Neuronal stem cell (in vitro differentiated cells): ENCODE data around the gene C1orf141.
"Not testable (repeated sequence)": the region's sequence is repeated elsewhere in the genome, so short reads cannot be mapped to it uniquely, and the experiment has no call there.

ENCODE experiments used
- DNase-seq: peaks from one replicate; pipeline ENCODE4 v3.0.0-alpha.2; 2013; ENCODE audit warnings: low spot score
- H2AFZ ChIP-seq: one replicate; pipeline ENCODE4 v1.6.1; 2013; ENCODE audit warnings: mild to moderate bottlenecking, low read length, inconsistent platforms
- H2AK5ac ChIP-seq: 2 replicates; pipeline ENCODE4 v1.6.1; 2013; ENCODE audit warnings: low read depth, mild to moderate bottlenecking, inconsistent platforms, low read length, moderate library complexity, mixed read lengths
- H2BK120ac ChIP-seq: 2 replicates; pipeline ENCODE4 v1.6.1; 2013; ENCODE audit warnings: low read depth, mild to moderate bottlenecking, inconsistent platforms, low read length, moderate library complexity, mixed read lengths
- H2BK12ac ChIP-seq: one replicate; pipeline ENCODE4 v1.6.1; 2013; ENCODE audit warnings: low read length, inconsistent platforms
- H2BK15ac ChIP-seq: 2 replicates; pipeline ENCODE4 v1.6.1; 2013; ENCODE audit warnings: mild to moderate bottlenecking, low read length, inconsistent platforms, mixed read lengths
- H2BK5ac ChIP-seq: one replicate; pipeline ENCODE4 v1.6.1; 2013; ENCODE audit warnings: inconsistent platforms, mild to moderate bottlenecking, low read length, moderate library complexity
- H3K14ac ChIP-seq: one replicate; pipeline ENCODE4 v1.6.1; 2013; ENCODE audit warnings: low read length, inconsistent platforms
- H3K18ac ChIP-seq: 2 replicates; pipeline ENCODE4 v1.6.1; 2013; ENCODE audit warnings: low read length, inconsistent platforms
- H3K23ac ChIP-seq: 2 replicates; pipeline ENCODE4 v1.6.1; 2013; ENCODE audit warnings: low read depth, mild to moderate bottlenecking, mixed read lengths, low read length, inconsistent platforms; ENCODE audit not compliant: poor library complexity
- H3K27ac ChIP-seq: replicated peaks from 3 replicates; pipeline ENCODE4 v1.5.1; 2013; ENCODE audit warnings: low read length, inconsistent platforms
- H3K27me3 ChIP-seq, 3 experiments: 2 replicates each; pipeline ENCODE4 v1.6.1; 2013; ENCODE audit warnings: low read length in 3 of 3, mild to moderate bottlenecking in 2 of 3, inconsistent platforms in 1 of 3, low read depth in 1 of 3, mixed read lengths in 1 of 3, moderate library complexity in 1 of 3; ENCODE audit not compliant: control insufficient read depth in 3 of 3, insufficient read depth in 3 of 3
- H3K36me3 ChIP-seq, 2 donors: replicated peaks in 1 of 2; 2 replicates each; pipeline ENCODE4 v1.6.1; 2013; ENCODE audit warnings: low read length in 2 of 2; ENCODE audit not compliant: control insufficient read depth in 2 of 2, insufficient read depth in 2 of 2
- H3K4ac ChIP-seq: 2 replicates; pipeline ENCODE4 v1.6.1; 2013; ENCODE audit warnings: inconsistent platforms, mild to moderate bottlenecking, low read length, moderate library complexity
- H3K4me1 ChIP-seq, 2 donors: 1 replicate in 1 of 2; 2 replicates in 1 of 2; pipeline ENCODE4 v1.6.1; 2013; ENCODE audit warnings: low read length in 2 of 2, low read depth in 1 of 2; ENCODE audit not compliant: control insufficient read depth in 2 of 2, insufficient read depth in 1 of 2
- H3K4me2 ChIP-seq: one replicate; pipeline ENCODE4 v1.6.1; 2013; ENCODE audit warnings: mild to moderate bottlenecking, low read length, inconsistent platforms; ENCODE audit not compliant: insufficient read depth, poor library complexity, severe bottlenecking
- H3K4me3 ChIP-seq, 2 donors: 2 replicates each; pipeline ENCODE4 v1.5.1; 2013; ENCODE audit warnings: low read length in 2 of 2, mild to moderate bottlenecking in 2 of 2, inconsistent platforms in 1 of 2, moderate library complexity in 1 of 2
- H3K79me1 ChIP-seq: one replicate; pipeline ENCODE4 v1.6.1; 2013; ENCODE audit warnings: low read depth, mild to moderate bottlenecking, inconsistent platforms, low read length, moderate library complexity
- H3K9ac ChIP-seq: one replicate; pipeline ENCODE4 v1.6.1; 2013; ENCODE audit warnings: mild to moderate bottlenecking, low read depth, low read length, inconsistent platforms; ENCODE audit not compliant: poor library complexity
- H3K9me3 ChIP-seq, 2 donors: replicated peaks in 1 of 2; 2 replicates each; pipeline versions ENCODE3 to v1.6.1; 2013; ENCODE audit warnings: low read length in 2 of 2, mild to moderate bottlenecking in 2 of 2, inconsistent platforms in 1 of 2, low read depth in 1 of 2, mixed read lengths in 1 of 2, moderate library complexity in 1 of 2; ENCODE audit not compliant: control insufficient read depth in 2 of 2, insufficient read depth in 1 of 2
- H4K8ac ChIP-seq: one replicate; pipeline ENCODE4 v1.6.1; 2013; ENCODE audit warnings: low read depth, mild to moderate bottlenecking, inconsistent platforms, low read length, moderate library complexity
- H4K91ac ChIP-seq: one replicate; pipeline ENCODE4 v1.6.1; 2013; ENCODE audit warnings: low read length, low read depth, mild to moderate bottlenecking, inconsistent platforms; ENCODE audit not compliant: poor library complexity
- WGBS, 2 donors: extraction: QIAGEN DNeasy Blood & Tissue Kit; methylation state at CpG; one replicate each; pipeline ENCODE4 v1.1.7; 2013; ENCODE audit warnings: missing lambda C conversion rate in 2 of 2, mixed read lengths in 1 of 2; ENCODE audit not compliant: insufficient read length in 2 of 2, insufficient replicate concordance in 1 of 2; ENCODE audit errors: extremely low coverage in 2 of 2; 5-methylcytosine and 5-hydroxymethylcytosine counted together

Gene C1orf141

DNA sequence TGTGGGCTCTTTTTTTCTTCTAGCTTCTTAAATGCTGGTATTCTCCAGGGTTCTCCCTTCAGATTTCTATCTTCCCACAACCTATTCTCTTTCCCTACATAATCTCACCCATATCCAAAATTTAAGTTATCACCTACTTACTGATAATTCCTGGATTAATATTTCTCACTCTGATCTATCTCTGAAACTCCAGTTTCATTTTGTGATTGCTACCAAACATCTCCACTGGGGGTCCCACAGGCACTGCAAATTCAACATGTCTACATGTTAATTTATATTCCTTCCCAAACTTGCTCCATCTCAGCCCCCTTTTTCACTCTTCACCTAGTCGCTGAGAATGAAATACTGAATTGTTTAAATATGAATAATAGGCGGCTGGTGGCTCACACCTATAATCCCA lies 9.9 kb upstream of the C1orf141 start:
- no peak overlapping the region for H3K23ac ChIP-seq
- WGBS, 2 donors: no CpG with 5 or more reads among the region's 2 CpGs
- H2AFZ ChIP-seq: no peak overlapping the region
- no peaks in the 10 kb centered on the region for H3K36me3 ChIP-seq
- H3K9me3 ChIP-seq: no peaks in the 10 kb centered on the region
- H3K4me1 ChIP-seq: no peaks in the 10 kb centered on the region
- H4K91ac ChIP-seq: no peak overlapping the region
- H3K9ac ChIP-seq: no peak overlapping the region
- no peak overlapping the region for H3K27ac ChIP-seq
- no peak overlapping the region for H4K8ac ChIP-seq
- H2BK15ac ChIP-seq: no peak overlapping the region
- no peak overlapping the region for H3K4me3 ChIP-seq
- H3K27me3 ChIP-seq: no peaks in the 10 kb centered on the region
- H3K4me2 ChIP-seq: no peak overlapping the region
- H2AK5ac ChIP-seq: no peak overlapping the region
- DNase-seq: no peak
- H3K4ac ChIP-seq: no peak overlapping the region
- no peak overlapping the region for H2BK120ac ChIP-seq
- no peaks in the 10 kb centered on the region for H3K79me1 ChIP-seq
- no peak overlapping the region for H3K18ac ChIP-seq
- H3K14ac ChIP-seq: no peak overlapping the region
- no peak overlapping the region for H2BK5ac ChIP-seq
- H2BK12ac ChIP-seq: no peak overlapping the region

- Histone ChIP-seq H3K27me3 (no peaks in the 10 kb centered on the region), H2BK12ac (no peak overlapping the region), H3K18ac (no peak overlapping the region), H4K8ac (no peak overlapping the region), H3K36me3 (no peaks in the 10 kb centered on the region), H4K91ac (no peak overlapping the region), H2BK15ac (no peak overlapping the region), H3K14ac (no peak overlapping the region), H3K4me2 (no peak overlapping the region), H2BK120ac (no peak overlapping the region), H3K79me1 (no peaks in the 10 kb centered on the region), H2AFZ (no peak overlapping the region), H3K4me3 (no peak overlapping the region), H3K4me1 (no peaks in the 10 kb centered on the region), H3K27ac (no peak overlapping the region), H3K9ac (no peak overlapping the region), H3K23ac (no peak overlapping the region), H2BK5ac (no peak overlapping the region), H2AK5ac (no peak overlapping the region), H3K4ac (no peak overlapping the region), H3K9me3 (no peaks in the 10 kb centered on the region)
- DNase-seq: no peak
- WGBS, 2 donors: no CpG with 5 or more reads among the region's 3 CpGs
Observed at GRCh38 chr1:67143966-67144365, 9.2 kb upstream of the C1orf141 start.

DNA sequence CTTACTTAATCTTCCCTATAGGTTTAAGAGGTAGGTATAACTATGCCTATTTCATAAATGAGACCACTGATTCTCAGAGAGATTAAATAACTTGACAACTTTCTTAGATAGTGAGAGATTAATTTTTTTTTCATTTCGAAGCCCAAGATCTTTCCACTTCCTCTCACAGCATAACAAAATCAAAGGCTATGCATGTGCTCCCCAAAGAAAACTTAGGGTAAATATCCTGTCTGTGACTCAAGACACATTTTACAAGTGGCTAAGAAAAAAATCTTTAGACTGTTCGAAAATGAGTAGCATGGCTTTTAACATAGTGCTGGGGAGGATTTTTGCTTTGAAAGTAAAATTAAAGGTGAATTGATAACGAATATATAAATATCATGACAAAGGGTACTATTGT lies 8.2 kb upstream of the C1orf141 start:
- Histone ChIP-seq H3K9me3 (no peaks in the 10 kb centered on the region), H2AFZ (no peak overlapping the region), H3K18ac (no peak overlapping the region), H3K36me3 (no peaks in the 10 kb centered on the region), H4K8ac (no peak overlapping the region), H3K14ac (no peak overlapping the region), H3K27me3 (no peaks in the 10 kb centered on the region), H2BK5ac (no peak overlapping the region), H4K91ac (no peak overlapping the region), H3K79me1 (no peaks in the 10 kb centered on the region), H3K9ac (no peak overlapping the region), H3K23ac (no peak overlapping the region), H2AK5ac (no peak overlapping the region), H2BK120ac (no peak overlapping the region), H2BK15ac (no peak overlapping the region), H3K4ac (no peak overlapping the region), H3K4me1 (no peaks in the 10 kb centered on the region), H3K4me3 (no peak overlapping the region), H3K4me2 (no peak overlapping the region), H3K27ac (no peak overlapping the region), H2BK12ac (no peak overlapping the region)
- no peak for DNase-seq
- no CpG with 5 or more reads among the region's 3 CpGs for WGBS, 2 donors

DNA sequence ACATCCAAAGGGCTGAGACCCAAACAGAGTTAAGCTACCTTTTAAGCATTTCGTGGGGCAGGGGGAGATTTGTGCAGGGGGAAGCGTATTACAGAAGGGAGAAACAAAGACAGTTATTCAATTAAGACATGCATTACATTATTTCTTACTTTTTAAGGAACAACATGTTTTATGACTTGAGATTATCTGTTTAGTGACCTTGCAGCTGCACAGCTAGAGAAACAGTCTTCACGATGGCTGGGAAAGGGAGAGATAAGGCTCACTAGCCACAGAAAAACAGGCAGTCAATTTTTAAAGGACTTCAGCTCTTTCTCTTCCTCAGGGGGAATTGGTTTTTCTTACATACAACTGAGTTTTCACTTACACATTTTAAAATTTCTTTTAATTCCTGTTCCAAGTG lies 7.1 kb upstream of the C1orf141 start:
- H3K27ac ChIP-seq, H3K14ac ChIP-seq, H3K79me1 ChIP-seq, H3K9ac ChIP-seq, H3K4ac ChIP-seq, H3K36me3 ChIP-seq, H2BK120ac ChIP-seq, H2BK12ac ChIP-seq, H2AFZ ChIP-seq, H3K18ac ChIP-seq, H2BK5ac ChIP-seq, H3K27me3 ChIP-seq, H4K8ac ChIP-seq, H4K91ac ChIP-seq, H2AK5ac ChIP-seq, H3K23ac ChIP-seq, DNase-seq, H2BK15ac ChIP-seq, H3K9me3 ChIP-seq, H3K4me3 ChIP-seq, H3K4me2 ChIP-seq, H3K4me1 ChIP-seq: not testable (repeated sequence)
- no CpG with 5 or more reads among the region's 3 CpGs for WGBS, 2 donors
